Sigmoid colon (tissue), 7 donors: ENCODE data around the gene FAM3B. TPM values are rescaled to one million over a fixed set of nuclear protein-coding genes. Genes with fewer than 3 reads are reported as not detected.

Experiments used
- DNase-seq: peaks from one replicate; pipeline ENCODE4 v3.0.0-alpha.2; 2019
- H3K27ac ChIP-seq, 4 donors: fragments of 200-600 bp; sonication (generic); one replicate each; pipeline ENCODE4 v1.5.1; 2016 to 2019; ENCODE audit warnings: mild to moderate bottlenecking in 1 of 4
- H3K27me3 ChIP-seq, 3 donors: fragments of 200-600 bp; sonication (generic); one replicate each; pipeline ENCODE4 v1.5.1; 2019; ENCODE audit warnings: mild to moderate bottlenecking in 1 of 3
- H3K36me3 ChIP-seq, 4 donors: fragments of 200-600 bp; sonication (generic); one replicate each; pipeline ENCODE4 v1.5.1; 2016 to 2019
- H3K4me1 ChIP-seq, 4 donors: fragments of 200-600 bp; sonication (generic); one replicate each; pipeline ENCODE4 v1.5.1; 2017 to 2019
- H3K4me3 ChIP-seq, 4 donors: fragments of 200-600 bp; sonication (generic); one replicate each; pipeline ENCODE4 v1.5.1; 2017 to 2019; ENCODE audit warnings: mild to moderate bottlenecking in 2 of 4, moderate library complexity in 1 of 4
- H3K9me3 ChIP-seq, 4 donors: fragments of 200-600 bp in 3 of 4; sonication (generic) in 3 of 4; one replicate each; pipeline versions ENCODE4 v1.5.1 to v1.6.1; 2013 to 2019
- EP300 ChIP-seq, 4 donors: sonication (generic); formaldehyde crosslinking; IDR thresholded peaks; one replicate each; pipeline ENCODE4 v1.6.1; 2017; ENCODE audit warnings: antibody characterized with exemption in 4 of 4
- POLR2A ChIP-seq, 2 donors: fragments of 450-650 bp; IDR thresholded peaks; one replicate each; pipeline ENCODE4 v1.6.1; 2016; ENCODE audit warnings: antibody characterized with exemption in 2 of 2, mild to moderate bottlenecking in 2 of 2, moderate library complexity in 2 of 2
- POLR2AphosphoS5 ChIP-seq, 4 donors: sonication (generic); formaldehyde crosslinking; IDR thresholded peaks; one replicate each; pipeline ENCODE4 v1.6.1; 2017; ENCODE audit warnings: antibody characterized with exemption in 4 of 4
- WGBS, 2 donors: extraction: QIAGEN DNeasy Blood & Tissue Kit; methylation state at CpG; one replicate each; pipeline ENCODE4 v1.1.7; 2013; 5-methylcytosine and 5-hydroxymethylcytosine counted together
- intact Hi-C: fragments of 100-400 bp; cut with DNase I; formaldehyde crosslinking; loops from one replicate; pipeline ENCODE4 v1.15.1; 2023
- polyA plus RNA-seq, 3 donors: library from polyadenylated mRNA; stranded (reverse); fragments of 200-250 nt; gene quantifications; one replicate each; pipeline ENCODE4 v1.2.3, GENCODE V29; 2013
- total RNA-seq, 4 donors: library from RNA; depleted of rRNA; stranded (reverse); fragments of >200 nt; gene quantifications; one replicate each; pipeline ENCODE4 v1.1.0, GENCODE V29; 2016
- TF ChIP-seq, protein P1 (sequence below), 4 experiments: fragments of 450-650 bp in 3 of 4; fragments of 200-600 bp in 1 of 4; IDR thresholded peaks; one replicate each; pipeline ENCODE4 v1.5.1; 2016 to 2019; ENCODE audit warnings: antibody characterized with exemption in 4 of 4, mild to moderate bottlenecking in 3 of 4, moderate library complexity in 2 of 4
- donor health status: healthy with polysubstance abuse.
- donor health status: Bipolar disorder and iron deficiency.
- donor health status: healthy.

Gene FAM3B
- total and polyA plus RNA-seq, 7 donors = 0.16 to 2.5 (median 1.4) TPM; not detected in 4

DNA sequence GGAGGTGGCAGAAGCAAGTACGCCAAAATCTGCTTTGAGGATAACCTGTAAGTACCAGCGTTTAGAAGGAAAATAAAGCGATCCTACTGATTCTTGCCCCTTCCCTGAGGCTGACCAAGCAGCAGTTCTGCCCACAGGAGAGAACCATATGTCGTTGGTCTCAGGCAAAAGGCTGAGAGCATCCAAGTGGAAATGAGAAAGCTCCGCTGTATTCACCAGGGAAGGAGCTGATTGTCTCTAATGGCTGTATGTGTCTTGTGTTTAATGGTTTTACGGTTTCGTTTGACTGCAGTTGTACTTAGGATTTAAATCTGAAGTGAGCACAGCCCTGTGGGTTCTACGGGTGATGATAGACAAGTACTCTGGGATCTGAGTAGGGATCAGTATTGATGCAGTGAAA is 21.9 kb downstream of the FAM3B start:
- intact Hi-C loops = no loop called here
- WGBS, 2 donors = 58 to 81% methylated on average over 8 of the region's 8 CpGs

DNA sequence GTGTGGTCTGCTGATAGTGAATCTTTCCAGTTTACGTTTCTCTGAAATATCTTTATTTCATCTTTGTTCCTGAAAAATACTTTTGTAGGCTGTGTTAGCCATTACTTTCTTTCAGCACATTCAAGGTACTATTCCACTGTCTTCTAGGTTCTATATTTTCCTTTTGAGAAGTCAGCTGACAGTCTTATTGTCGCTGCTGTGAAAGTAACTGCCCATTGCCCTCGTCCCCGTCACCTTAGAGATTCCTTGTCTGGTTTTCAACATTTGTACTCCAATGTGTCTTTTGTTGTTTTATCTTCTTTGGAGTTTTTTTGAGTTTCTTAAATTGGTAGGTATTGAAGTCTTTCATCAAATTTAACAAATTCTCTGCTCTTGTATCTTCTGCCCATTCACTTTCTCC is 25.4 kb downstream of the FAM3B start:
- Histone ChIP-seq H3K4me1 (no peaks in the 10 kb centered on the region), H3K27ac (no peak overlapping the region), H3K4me3 (no peak overlapping the region), H3K36me3 (no peaks in the 10 kb centered on the region), H3K27me3 (no peaks in the 10 kb centered on the region), H3K9me3 (no peaks in the 10 kb centered on the region)
- 95 to 97% methylated on average over 4 of the region's 4 CpGs for WGBS, 2 donors
- DNase-seq = no peak
- intact Hi-C loops = no loop called here
- no peak for TF ChIP-seq EP300 (IDR thresholded peaks at IDR 0.05)
- TF ChIP-seq, protein P1, sequence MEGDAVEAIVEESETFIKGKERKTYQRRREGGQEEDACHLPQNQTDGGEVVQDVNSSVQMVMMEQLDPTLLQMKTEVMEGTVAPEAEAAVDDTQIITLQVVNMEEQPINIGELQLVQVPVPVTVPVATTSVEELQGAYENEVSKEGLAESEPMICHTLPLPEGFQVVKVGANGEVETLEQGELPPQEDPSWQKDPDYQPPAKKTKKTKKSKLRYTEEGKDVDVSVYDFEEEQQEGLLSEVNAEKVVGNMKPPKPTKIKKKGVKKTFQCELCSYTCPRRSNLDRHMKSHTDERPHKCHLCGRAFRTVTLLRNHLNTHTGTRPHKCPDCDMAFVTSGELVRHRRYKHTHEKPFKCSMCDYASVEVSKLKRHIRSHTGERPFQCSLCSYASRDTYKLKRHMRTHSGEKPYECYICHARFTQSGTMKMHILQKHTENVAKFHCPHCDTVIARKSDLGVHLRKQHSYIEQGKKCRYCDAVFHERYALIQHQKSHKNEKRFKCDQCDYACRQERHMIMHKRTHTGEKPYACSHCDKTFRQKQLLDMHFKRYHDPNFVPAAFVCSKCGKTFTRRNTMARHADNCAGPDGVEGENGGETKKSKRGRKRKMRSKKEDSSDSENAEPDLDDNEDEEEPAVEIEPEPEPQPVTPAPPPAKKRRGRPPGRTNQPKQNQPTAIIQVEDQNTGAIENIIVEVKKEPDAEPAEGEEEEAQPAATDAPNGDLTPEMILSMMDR (IDR thresholded peaks at IDR 0.05) = no peak
- no peak for TF ChIP-seq POLR2AphosphoS5 (IDR thresholded peaks at IDR 0.05)
- no peak for TF ChIP-seq POLR2A (IDR thresholded peaks at IDR 0.05)

More for the DNA sequence above, 21.9 kb downstream of the FAM3B start:
- DNase-seq = no peak
- Histone ChIP-seq H3K36me3 (no peaks in the 10 kb centered on the region), H3K4me3 (no peak overlapping the region), H3K9me3 (peaks cover 0 to 7% (median 4%) of the 10 kb centered on the region in 4 donors), H3K4me1 (no peaks in the 10 kb centered on the region), H3K27ac (no peak overlapping the region), H3K27me3 (no peaks in the 10 kb centered on the region)
- no peak for TF ChIP-seq POLR2A (IDR thresholded peaks at IDR 0.05)
- TF ChIP-seq POLR2AphosphoS5 (IDR thresholded peaks at IDR 0.05) = no peak
- TF ChIP-seq EP300 (IDR thresholded peaks at IDR 0.05) = no peak
- TF ChIP-seq, protein P1 (IDR thresholded peaks at IDR 0.05) = no peak

DNA sequence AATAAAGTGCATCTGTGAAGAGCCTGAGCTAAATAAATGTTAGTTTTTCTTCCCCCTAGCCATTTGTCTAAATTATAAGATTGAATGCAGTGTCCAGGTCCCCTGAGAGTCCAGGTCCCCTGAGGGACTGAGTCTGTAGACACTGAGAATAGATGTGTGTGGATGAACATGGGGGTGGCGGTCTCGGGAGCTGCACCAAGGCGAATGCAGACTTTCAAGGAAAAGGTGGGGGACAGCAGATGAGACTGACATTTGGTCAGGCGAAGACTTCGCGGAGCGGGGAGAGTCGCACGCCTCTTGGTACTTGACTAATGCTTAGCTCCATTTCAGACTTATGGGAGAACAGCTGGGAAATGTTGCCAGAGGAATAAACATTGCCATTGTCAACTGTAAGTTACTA is 27.5 kb downstream of the FAM3B start:
- Histone ChIP-seq H3K36me3 (no peaks in the 10 kb centered on the region), H3K27ac (no peak overlapping the region), H3K4me3 (no peak overlapping the region), H3K27me3 (no peaks in the 10 kb centered on the region), H3K9me3 (no peaks in the 10 kb centered on the region), H3K4me1 (no peaks in the 10 kb centered on the region)
- TF ChIP-seq, protein P1 (IDR thresholded peaks at IDR 0.05) = no peak
- TF ChIP-seq POLR2AphosphoS5 (IDR thresholded peaks at IDR 0.05) = no peak
- TF ChIP-seq EP300 (IDR thresholded peaks at IDR 0.05) = no peak
- 79 to 89% methylated on average over 9 of the region's 9 CpGs for WGBS, 2 donors
- DNase-seq = no peak
- intact Hi-C loops = no loop called here

DNA sequence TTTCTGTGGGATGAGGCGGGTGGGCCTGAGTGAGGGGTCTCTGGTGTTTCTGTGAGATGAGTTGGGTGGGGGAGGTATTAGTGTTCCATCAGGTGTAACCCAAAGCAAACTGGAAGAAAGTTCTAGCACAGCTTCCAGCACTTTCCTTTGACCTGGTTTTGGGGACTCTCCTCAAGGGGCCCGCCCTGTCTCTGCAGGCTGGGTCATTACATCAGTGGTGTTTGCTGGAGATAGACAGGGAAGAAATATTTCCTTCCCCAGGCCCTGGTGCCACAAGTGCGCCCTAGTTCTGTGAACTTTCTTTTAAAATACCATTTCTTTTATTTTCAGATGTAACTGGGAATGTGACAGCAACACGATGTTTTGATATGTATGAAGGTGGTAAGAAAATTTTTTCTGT is 28.8 kb downstream of the FAM3B start:
- TF ChIP-seq POLR2A (IDR thresholded peaks at IDR 0.05) = no peak
- TF ChIP-seq EP300 (IDR thresholded peaks at IDR 0.05) = no peak
- no peak for TF ChIP-seq POLR2AphosphoS5 (IDR thresholded peaks at IDR 0.05)
- TF ChIP-seq, protein P1 (IDR thresholded peaks at IDR 0.05) = no peak
- Histone ChIP-seq H3K4me3 (no peak overlapping the region), H3K36me3 (no peaks in the 10 kb centered on the region), H3K27me3 (no peaks in the 10 kb centered on the region), H3K9me3 (no peaks in the 10 kb centered on the region), H3K27ac (no peak overlapping the region), H3K4me1 (no peaks in the 10 kb centered on the region)
- intact Hi-C loops = no loop called here
- DNase-seq = no peak
- WGBS, 2 donors = 93 to 96% methylated on average over 4 of the region's 4 CpGs
